ENCODE results near the gene STAT5B. TPM values are rescaled to one million over a fixed set of nuclear protein-coding genes. Genes with fewer than 3 reads are reported as not detected.

Gene STAT5B
- total and polyA plus RNA-seq, 2 of the 8 experiments (the other 6 are each of a cell fraction or from before 2014, with no cell fraction given), result 35.3 to 52.6 TPM

DNA sequence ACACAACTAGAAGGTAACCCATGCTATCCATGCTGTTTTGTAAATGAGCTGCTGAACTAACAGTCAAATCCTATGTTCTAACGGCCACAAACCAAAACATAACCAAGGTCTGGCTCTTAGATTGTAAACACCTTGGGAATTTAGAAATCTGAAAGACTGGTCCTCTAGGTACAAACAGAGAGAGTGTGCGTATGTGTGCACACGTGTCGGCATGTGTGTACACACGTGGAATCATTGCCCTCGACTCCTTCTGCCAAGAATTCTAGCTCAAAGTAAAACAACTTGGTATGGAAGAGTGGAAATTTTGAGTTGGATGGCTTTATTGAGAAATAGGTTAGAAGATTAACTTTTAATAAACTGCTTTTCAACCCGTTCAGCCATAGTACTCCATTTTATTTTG is 63.8 kb downstream of the STAT5B start:
- no peak for FAIRE-seq
- H2BK12ac ChIP-seq (ENCODE audit: low read depth, low read length), result no peak overlapping the region
- POLR2A ChIA-PET (ENCODE audit: partially characterized antibody), result interaction anchor here (1.3 kb wide), 1 partner anchor 11 kb away, joined by 3 read pairs; no protein-coding TSS in a partner anchor
- no peak for TF ChIP-seq RFX5 (IDR thresholded peaks at IDR 0.05; ENCODE audit: borderline replicate concordance, low read depth, low read length)
- no peak for TF ChIP-seq PHF8 (conservative IDR thresholded peaks at IDR 0.05; ENCODE audit: low read depth, low read length)
- no peak for TF ChIP-seq EGR1 (IDR thresholded peaks at IDR 0.05; ENCODE audit: borderline replicate concordance, low read depth, low read length)
- TF ChIP-seq SAP30 (IDR thresholded peaks at IDR 0.05; ENCODE audit: insufficient read depth, insufficient replicate concordance, low read length), result no peak
- TF ChIP-seq MAFK (IDR thresholded peaks at IDR 0.05; ENCODE audit: low read depth, low read length), result no peak
- no peak for TF ChIP-seq RBBP5 (IDR thresholded peaks at IDR 0.05; ENCODE audit: borderline replicate concordance, low read depth, low read length)
- TF ChIP-seq CREB1 (IDR thresholded peaks at IDR 0.05), result no peak
- no peak for TF ChIP-seq SIX5 (IDR thresholded peaks at IDR 0.05; ENCODE audit: low read depth, low read length)
- TF ChIP-seq, protein P1, sequence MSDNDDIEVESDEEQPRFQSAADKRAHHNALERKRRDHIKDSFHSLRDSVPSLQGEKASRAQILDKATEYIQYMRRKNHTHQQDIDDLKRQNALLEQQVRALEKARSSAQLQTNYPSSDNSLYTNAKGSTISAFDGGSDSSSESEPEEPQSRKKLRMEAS (IDR thresholded peaks at IDR 0.05), result no peak

More for the DNA sequence above, 63.8 kb downstream of the STAT5B start:
- H3K27ac ChIP-seq (ENCODE audit: low read depth, low read length), result no peak overlapping the region
- no peak overlapping the region for H3K4ac ChIP-seq (replicated peaks; ENCODE audit: insufficient read length, low read depth, low read length)
- H2BK15ac ChIP-seq (ENCODE audit: low read length), result no peak overlapping the region
- H3K4me1 ChIP-seq (replicated peaks in 1 of 4; ENCODE audit: control insufficient read depth in 3 of 4, insufficient read depth in 4 of 4, low read length in 3 of 4), result no peaks in the 10 kb centered on the region
- H3K4me2 ChIP-seq (ENCODE audit: insufficient read depth in 1 of 2, low read depth in 2 of 2, low read length in 2 of 2), result no peak overlapping the region
- no peak overlapping the region for H3K9ac ChIP-seq (replicated peaks in 1 of 4; ENCODE audit: extremely low read depth in 1 of 4, low read depth in 3 of 4, low read length in 3 of 4)
- no peaks in the 10 kb centered on the region for H3K79me2 ChIP-seq (ENCODE audit: control insufficient read depth in 1 of 2, insufficient read depth in 2 of 2, low read length in 2 of 2)
- no peak overlapping the region for H3K56ac ChIP-seq (replicated peaks; ENCODE audit: insufficient read length, low read depth, low read length)
- no peaks in the 10 kb centered on the region for H3K27me3 ChIP-seq (replicated peaks in 1 of 4; ENCODE audit: control insufficient read depth in 3 of 4, extremely low read depth in 1 of 4, insufficient read depth in 3 of 4, low read length in 3 of 4)
- no peak overlapping the region for H4K5ac ChIP-seq (ENCODE audit: insufficient read length, low read depth, low read length)
- WGBS, 2 experiments (ENCODE audit: extremely low coverage in 1 of 2, insufficient coverage in 1 of 2, insufficient read length in 1 of 2, insufficient replicate concordance in 2 of 2, low coverage in 1 of 2, low lambda C conversion rate in 2 of 2, missing lambda C conversion rate in 1 of 2), result 94% methylated on average over 7 of the region's 7 CpGs; no CpG with 5 or more reads in 1 of the 2 experiments
- no peak overlapping the region for H4K8ac ChIP-seq (ENCODE audit: extremely low read depth, insufficient read depth, low read length)
- no peaks in the 10 kb centered on the region for H4K20me1 ChIP-seq (replicated peaks in 1 of 2; ENCODE audit: control insufficient read depth in 1 of 2, insufficient read depth in 2 of 2, low read length in 2 of 2)
- no peak overlapping the region for H3K18ac ChIP-seq (ENCODE audit: extremely low read depth, low read length)
- no peak overlapping the region for H3K4me3 ChIP-seq (ENCODE audit: extremely low read depth in 1 of 4, insufficient read depth in 2 of 4, low read depth in 3 of 4, low read length in 4 of 4)
- H3K79me1 ChIP-seq (ENCODE audit: low read depth, low read length), result no peaks in the 10 kb centered on the region
- H2BK20ac ChIP-seq (ENCODE audit: low read length), result no peak overlapping the region
- H3K36me3 ChIP-seq (ENCODE audit: control insufficient read depth in 2 of 4, insufficient read depth in 4 of 4, low read length in 3 of 4), result peaks cover 5 to 46% (median 27%) of the 10 kb centered on the region in 4 experiments; a peak in 6 of 8 replicates
- no peaks in the 10 kb centered on the region for H3K9me3 ChIP-seq (ENCODE audit: insufficient read depth in 2 of 2, low read depth in 1 of 2, low read length in 1 of 2)
- no peak overlapping the region for H4K91ac ChIP-seq (replicated peaks; ENCODE audit: insufficient read length, low read length)
- H2BK120ac ChIP-seq (replicated peaks; ENCODE audit: low read depth, low read length), result no peak overlapping the region
- no peak overlapping the region for H3K14ac ChIP-seq (ENCODE audit: insufficient read length)
- H3K23ac ChIP-seq (ENCODE audit: insufficient read length), result no peak overlapping the region
- no peak overlapping the region for H2AFZ ChIP-seq (ENCODE audit: low read length)
- no peak overlapping the region for H2BK5ac ChIP-seq (ENCODE audit: low read depth, low read length)
- no peak for DNase-seq (ENCODE audit: low read depth in 1 of 2, low spot score in 2 of 2)
- no peaks in the 10 kb centered on the region for H3K23me2 ChIP-seq (ENCODE audit: low read depth, low read length)
- CTCF ChIA-PET (ENCODE audit: partially characterized antibody), result interaction anchor here (0.6 to 3.5 kb wide), 5 partner anchors 10 to 182 kb away, joined by 3 to 24 read pairs (median 6); no protein-coding TSS in a partner anchor
- no peak overlapping the region for H2AK5ac ChIP-seq (ENCODE audit: low read depth, low read length)

Data from H1 (cell line).